NCI-H146 (cell line): ENCODE results near the gene CCDC77.
A peak's percentile ranks its signal among the peaks of the same experiment; 100 is the strongest.
"Not testable (repeated sequence)": the region's sequence is repeated elsewhere in the genome, so short reads cannot be mapped to it uniquely, and the experiment has no call there.

Source experiments
- DNase-seq: peaks from one replicate; lab custom pipeline; 2025; lab: John Stamatoyannopoulos, UW

CCDC77 gene

DNA sequence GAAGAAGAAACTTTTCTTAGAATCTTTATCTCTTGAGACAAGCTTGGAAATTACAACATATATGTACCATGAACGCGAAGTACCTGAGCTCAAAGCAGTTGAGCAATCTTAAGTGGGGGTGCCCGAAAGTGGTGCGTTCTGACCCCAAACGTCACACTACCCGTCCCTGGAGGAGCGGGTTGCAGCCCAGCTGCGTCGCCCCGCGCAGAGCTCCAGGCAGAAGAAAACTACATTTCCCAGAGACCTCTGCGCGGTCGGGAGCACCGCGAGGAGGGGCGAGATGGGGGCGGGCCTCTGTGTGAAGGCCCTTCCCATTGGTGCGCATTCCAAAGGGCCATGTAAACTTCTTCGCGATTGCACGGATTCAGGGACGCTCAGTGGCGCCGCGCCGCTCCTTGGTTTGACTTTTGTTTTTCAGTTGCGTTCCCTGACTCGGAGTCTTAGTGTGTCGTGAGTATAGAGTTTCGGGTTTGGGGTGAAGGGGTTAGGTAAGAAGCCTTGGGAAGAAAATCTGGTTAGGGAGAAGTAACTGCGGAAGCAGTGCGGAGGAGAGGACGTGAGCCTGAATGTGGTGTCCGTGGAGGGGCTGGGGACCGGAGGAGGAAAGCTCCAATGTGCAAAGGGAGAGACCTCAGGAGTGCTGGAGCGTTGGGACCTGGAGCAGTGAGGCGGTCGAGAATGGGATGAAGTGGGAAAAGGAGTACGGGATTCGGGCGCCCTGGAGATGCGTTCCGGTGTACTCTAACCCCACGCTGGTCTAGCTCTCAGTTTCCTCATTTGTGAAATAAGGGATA lies at the start of gene CCDC77:
Gene CCDC77, plus strand, starts transcription at position 410 of the 794 bp plus-strand sequence. CDS start 7,740 bp downstream, outside the sequence.
- DNase-seq: no peak

DNA sequence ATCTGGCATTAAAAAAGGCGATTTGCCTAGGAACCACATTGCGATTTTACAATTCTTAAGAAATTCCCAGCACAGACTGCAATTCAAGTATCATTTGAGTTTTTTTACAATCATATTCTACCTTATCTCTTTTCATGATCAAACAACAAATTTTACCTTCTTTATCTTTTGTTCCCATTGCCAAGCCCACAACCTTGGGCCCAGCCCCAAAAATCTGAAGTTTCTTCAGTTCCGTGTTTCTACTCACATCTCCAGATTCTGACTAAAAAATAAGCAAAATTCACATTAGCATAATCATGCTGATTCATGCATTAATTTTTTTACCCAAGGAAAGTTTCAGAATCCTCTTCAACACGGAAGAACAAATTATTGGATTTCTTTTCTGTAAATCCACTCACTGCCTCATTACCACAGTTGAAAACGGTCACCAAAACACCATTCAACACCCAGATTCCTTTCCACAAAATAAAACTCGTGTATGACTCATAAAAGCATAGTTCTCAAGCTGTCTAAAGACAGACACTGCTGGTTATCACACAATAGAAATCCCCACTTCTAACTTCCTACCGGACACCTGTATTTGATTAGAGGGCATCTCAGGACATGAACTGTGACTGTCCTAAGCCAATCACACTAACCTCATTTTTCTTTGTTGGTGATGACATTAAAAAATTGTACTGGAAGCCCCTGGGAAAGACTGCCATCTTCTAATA lies 45.0 kb upstream of the CCDC77 start:
- DNase-seq: no peak

DNA sequence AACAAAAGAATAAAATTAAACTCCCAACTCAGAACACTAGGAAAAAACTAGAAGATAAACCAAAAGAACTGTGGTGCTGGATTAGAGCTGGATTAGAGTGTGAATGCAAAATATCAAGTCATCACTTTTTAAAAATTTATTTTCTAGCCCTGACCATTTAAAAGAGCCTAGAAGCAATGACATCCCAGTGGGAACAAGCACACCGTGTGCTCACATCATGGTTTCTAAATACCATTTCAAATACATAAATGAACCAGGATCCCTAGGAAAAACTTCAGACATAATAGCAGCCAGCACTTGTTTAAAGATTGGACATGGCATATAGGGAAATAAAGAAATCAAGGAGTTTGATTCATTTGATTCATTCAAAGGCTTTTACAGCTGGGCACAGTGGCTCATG lies 42.4 kb upstream of the CCDC77 start:
- no peak for DNase-seq

DNA sequence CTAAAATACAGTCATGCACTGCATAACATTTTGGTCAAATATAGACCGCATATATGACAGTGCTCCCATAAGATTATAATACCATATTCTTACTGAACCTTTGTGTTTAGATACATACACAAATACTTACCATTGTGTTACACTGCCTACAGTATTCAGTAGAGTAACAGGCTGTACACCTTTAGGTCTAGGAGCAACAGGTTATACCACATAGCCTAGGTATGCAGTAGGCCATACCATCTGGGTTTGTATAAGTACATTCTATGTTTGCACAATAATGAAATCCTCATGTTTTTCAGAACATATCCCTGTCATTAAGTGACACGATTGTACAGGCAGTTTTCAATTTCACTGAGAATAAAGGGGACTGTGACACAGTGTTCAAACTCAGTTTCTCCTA lies 34.6 kb upstream of the CCDC77 start:
- DNase-seq: no peak

DNA sequence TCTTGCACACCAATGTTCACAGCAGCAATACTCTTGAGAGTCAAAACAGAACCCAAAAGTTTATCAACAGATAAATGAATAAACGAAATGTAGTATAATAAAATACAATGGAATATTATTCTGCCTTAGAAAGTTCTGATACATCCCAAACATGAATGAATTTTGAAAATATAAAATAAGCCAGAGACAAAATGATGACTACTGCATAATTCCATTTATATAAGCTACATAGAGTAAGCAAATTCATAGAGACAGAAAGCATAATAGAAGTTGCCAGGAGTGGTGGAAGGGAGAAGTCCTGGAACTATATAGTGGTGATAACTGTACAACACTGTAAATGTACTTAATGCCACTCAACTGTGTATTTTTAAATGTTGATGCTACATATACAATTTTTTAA lies 33.5 kb upstream of the CCDC77 start:
- DNase-seq: no peak

DNA sequence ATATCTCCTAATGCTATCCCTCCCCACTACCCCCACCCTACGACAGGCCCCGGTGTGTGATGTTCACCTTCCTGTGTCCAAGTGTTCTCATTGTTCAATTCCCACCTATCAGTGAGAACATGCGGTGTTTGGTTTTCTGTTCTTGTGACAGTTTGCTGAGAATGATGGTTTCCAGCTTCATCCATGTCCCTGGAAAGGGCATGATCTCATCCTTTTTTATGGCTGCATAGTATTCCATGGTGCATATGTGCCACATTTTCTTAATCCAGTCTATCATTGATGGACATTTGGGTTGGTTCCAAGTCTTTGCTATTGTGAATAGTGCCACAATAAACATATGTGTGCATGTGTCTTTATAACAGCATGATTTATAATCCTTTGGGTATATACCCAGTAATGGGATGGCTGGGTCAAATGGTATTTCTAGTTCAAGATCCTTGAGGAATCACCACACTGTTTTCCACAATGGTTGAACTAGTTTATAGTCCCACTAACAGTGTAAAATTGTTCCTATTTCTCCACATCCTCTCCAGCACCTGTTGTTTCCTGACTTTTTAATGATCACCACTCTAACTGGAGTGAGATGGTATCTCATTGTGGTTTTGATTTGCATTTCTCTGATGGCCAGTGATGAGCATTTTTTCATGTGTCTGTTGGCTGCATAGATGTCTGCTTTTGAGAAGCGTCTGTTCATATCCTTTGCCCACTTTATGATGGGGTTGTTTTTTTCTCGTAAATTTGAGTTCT lies 30.5 kb upstream of the CCDC77 start:
- DNase-seq: not testable (repeated sequence)

DNA sequence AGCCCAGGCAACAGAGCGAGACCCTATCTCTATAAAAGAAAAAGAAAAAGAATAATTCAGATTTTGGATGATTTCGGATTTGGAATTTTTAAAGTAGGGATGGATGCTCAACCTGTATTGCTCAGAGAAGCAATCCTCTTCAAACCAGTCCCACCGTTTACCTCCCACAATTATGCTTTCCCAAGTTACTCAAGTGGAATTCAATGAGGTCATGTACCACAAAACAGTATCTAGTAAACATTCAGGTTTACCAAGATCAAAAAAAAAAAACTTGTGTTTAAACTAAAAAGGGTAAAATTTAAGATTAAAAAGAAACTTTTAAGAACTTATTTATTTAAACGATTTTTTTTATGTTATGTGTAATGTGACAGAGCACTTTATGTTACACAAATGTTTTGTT lies 14.8 kb upstream of the CCDC77 start:
- no peak for DNase-seq

DNA sequence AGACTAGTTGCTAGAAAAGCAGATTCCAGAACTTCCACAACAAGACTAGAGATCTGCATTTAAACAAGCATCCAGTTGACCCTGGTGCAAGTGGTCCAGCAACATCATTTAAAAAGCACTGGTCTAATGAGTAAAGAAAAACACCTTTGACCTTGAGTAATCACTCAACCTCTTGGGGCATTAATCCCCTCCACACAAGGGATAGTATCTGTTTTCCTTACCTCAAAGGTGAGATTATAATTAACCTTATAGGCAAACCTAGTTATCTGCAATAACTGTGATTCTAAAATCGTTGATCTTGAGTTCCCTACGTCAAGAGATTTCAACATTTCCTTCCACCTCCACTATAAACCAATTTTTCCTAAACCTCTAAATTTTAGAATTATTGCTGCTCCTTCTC lies 13.4 kb upstream of the CCDC77 start:
- no peak for DNase-seq

DNA sequence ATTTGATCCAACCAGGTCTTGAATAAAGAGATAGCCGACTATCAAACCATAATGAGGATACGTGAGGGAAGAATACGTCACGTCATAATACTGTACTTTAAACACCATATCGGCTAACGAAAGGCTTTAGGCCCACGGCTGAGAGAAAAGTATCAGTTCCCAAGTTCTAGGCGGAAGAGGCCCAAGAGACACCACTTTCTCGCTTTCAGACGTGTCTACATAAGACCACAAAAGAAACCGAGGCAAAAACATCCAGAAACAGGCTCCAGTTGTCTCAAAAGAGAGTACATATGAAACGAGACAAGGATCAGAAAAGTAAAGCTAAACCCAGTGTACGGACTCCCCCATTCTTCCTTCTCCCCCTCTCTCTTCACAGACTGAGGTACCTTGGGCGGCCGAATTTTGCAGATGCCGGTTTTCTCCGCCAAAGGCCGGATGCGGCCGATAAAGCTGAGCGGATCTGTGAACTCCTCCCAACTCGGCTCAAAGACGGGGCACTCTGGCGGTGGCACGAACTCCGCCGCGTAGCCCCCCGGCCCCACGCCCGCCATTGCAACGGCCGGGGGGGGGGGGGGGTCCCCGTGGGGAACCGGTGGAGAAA lies 12.8 kb upstream of the CCDC77 start:
- no peak for DNase-seq

DNA sequence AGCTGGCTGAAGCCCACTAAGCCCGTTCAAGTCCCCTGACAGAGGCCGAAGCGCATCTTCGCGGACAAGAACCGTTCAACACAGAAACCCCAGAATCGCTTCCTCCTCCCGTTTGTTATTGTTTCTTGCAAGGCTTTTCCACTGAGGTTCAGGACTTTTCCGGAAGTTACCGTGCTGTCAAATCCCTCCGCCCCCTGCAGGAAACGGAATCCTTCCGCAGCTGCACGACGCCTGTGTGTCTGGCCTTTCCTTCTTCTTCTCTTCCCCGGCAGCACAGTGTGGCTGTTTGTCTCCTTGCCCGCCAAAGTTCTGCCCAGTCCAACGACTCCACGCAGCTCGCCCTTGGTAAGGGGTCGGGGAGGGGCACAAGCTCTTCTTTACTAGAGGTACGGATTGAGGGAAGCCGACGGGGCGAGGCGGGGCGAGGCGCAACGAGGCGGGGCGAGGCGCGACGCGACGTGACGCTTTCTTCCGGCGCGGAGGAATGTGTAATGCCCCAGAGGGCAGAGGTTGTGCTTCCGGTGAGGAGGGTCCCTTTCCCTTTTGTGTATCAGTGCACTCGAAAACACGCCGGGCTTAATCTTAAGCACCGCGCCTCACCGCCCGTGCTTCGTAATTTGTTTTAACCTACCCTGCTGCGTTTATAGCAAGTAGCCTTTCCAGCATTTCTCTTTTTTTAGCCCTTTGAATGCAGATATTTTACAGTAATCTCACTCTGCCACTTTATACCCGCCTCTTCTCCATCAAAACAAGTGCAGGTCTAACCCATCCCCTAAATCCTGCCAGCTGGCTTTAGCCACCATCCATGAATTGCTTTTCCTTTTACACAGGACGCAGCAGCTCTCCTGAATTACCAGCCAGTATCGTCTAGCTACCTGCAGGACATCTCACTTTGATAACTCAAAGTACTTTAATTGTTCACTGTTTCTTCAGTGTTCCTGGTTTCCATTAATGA lies 12.0 kb upstream of the CCDC77 start, which contains the start of gene KDM5A:
Gene KDM5A, minus strand, starts transcription at position 179 of the 955 bp plus-strand sequence. CDS start 229 bp downstream, outside the sequence.
- DNase-seq: no peak

DNA sequence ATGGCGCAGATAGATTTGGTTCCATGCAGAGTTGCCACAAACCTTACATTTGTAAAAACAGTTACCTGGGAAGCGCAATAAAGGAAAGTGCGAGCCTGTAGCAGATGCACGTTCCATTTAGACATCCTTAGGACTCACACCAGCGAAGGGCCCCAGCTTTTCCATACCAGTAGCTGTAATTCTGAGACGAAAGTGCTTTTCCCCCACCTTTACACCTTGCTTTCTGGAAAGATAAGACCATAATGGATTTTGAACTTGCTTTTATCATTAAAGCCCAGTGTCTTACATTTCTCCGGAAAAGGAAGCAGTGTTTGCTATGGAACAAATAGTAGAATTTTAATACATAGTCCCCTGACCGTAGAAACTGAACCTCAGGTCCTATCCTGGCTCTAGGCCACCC lies 616 bp upstream of the CCDC77 start:
- DNase-seq: no peak

DNA sequence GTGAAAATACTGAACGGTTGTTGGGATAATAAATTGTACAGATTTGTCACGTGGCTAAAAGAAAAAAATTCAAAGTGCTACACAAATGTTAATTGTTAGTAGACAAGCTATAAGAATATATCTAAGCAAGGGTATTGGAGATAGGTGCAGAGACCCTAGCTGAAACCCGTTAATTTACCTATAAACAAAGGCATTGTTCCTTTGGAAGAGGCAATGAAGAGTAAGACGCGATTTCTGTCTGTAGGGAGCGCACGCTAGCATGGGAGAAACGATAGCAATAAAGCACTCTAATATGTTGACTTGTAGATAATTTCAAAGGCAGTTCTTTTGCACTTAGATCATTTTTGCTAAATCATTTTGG lies 565 bp downstream of the CCDC77 start:
- no peak for DNase-seq

DNA sequence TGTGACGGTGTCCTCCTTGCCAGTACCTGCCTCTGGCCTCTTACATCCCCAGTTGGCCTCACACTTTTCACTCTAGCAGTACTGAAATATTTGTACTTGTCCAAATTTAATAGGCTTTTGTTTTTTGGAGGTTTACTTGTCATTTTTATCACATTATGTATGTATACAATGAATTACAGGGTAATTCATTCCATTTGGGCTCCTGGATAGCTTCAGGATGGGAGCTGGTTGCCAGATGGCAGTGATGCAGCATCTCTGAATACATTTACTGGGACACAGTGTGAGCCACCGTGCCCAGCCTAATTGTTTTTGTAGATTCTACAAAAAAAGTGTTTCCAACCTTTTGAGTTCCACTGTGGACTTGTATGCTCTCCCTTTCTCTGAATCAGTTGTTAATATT lies 13.4 kb downstream of the CCDC77 start:
- DNase-seq: no peak

DNA sequence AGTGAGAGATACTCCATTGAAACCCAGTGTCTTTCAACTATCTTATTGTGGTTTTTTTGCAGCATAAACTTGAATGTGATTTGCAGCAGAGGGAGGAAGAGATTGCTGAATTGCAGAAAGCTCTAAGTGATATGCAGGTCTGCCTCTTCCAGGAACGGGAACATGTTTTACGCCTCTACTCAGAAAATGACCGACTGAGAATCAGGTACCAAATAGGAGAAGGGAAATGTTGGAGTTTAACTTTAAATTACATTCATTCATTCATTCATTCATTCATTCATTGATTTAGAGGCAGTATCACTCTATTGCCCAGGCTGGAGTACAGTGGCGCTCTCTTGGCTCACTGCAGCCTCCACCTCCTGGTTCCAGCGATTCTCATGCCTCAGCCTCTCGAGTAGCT lies 17.0 kb downstream of the CCDC77 start:
- DNase-seq: no peak

DNA sequence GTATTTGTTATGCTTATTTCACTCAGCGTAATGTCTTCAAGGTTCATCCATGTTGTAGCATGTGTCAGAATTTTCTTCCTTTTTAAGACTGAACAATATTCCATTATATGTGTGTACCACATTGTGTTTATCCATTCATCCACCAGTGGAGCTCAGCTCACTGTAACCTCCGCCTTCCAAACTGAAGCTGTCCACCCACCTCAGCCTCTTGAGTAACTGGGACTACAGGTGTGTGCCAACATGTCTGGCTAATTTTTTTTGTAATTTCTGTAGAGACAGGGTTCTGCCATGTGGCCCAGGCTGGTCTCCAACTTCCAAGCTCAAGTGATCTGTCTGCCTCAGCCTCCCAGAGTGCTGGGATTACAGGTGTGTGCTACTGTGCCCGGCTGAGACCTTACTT lies 21.1 kb downstream of the CCDC77 start:
- DNase-seq: no peak

DNA sequence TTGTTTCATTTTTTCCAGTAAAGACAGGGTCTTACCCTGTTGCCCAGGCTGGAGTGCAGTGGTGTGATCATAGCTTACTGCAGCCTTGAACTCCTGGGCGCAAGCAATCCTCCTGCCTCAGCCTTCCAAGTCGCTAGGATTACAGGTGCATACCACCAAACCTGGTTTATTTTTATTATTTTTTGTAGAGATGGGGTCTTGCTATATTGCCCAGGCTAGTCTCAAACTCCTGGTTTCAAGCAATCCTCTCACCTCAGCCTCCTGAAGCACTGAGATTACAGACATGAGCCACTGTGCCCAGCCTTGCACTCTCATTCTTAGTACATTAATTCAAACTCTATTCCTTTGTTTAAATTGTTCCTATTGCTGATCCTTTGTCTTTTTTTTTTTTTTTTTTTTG lies 34.3 kb downstream of the CCDC77 start:
- DNase-seq: not testable (repeated sequence)

DNA sequence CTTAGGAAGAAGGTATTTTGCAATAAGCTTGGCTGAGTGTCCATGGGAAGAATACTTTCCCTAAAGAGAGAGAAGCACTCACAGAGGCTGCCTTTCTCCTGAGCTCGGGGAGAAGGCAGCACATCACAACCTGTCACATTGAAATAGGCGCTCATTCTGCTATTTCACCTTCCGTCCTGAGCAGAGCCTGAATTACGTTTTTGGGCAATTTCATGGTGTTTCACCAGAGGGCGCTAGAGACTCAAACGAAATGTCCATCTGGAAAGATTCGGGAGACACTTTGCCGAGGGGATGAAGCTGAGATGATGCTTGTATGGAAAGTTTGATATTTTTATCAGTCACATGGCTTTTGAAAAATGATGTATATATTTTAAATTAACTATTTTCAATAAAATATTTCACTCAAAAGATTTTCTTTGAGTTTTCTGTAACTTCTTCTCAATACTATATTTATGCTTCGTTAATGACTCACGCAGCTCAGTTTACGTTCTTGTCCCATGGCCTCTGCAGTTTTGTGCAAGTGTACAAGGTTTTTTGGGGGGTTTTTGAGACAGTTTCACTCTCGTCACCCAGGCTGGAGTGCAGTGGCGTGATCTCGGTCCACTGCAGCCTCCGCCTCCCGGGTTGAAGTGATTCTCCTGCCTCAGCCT lies 40.9 kb downstream of the CCDC77 start:
- DNase-seq: peak; percentile 22

DNA sequence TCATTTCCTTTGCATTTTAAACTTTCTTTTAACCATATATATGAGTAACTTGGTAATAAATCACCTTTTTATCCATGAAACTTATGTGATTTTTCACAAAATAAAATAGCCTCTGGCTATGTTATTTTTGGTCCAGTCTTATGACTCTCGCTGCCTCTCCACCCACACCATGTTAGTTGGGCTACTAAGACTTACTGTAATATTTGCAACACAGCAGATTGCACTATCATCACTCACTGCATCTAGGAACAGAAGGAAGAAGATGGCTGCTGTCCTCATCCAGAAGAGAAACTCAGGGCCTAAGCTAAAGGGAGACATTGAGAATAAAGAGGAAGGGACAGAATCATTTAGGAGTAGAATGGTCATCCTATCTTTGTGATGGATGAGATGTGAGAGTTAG lies 45.7 kb downstream of the CCDC77 start:
- DNase-seq: no peak

DNA sequence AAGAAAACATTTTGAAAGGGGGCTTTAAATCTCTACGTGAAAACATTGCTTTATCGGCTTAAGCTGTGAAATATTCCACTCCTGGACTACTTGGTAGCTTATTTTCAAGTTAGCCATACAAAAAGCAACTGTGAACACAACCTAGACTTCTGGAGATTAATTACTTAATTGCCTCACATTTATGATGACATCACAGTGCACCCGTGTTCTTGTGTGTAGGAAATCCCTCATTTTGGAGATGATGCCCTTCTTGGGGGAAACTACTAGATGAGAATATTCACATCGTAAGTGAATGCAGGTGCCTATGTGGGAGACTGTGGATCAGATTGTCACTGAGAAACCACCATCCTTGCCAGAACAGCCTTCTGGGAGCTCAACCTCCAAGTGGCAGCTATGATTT lies 47.8 kb downstream of the CCDC77 start:
- DNase-seq: no peak

DNA sequence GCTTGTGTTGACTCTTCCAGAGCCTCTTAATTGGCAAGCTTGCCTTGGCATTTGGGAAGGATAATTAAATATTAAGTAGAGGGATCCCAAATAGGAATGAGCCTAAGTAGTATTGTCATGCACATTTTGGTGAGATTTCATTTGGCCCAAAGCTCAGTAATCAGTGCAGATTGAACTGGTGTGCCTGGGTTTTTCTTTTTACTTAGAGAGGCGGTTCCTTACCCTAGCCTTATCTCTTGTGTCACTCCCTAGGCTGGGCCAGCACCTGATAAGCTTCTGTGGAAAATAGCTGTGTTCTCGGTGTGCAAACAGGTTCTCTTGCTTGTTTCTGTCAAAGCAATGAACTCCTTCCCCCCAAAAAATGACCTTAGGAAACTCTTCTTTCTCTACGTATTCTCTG lies 49.0 kb downstream of the CCDC77 start:
- DNase-seq: no peak
